Parathyroid adenoma (tissue), 2 donors: ENCODE measurements around the gene IRF4.

ENCODE experiments used
- H2AFZ ChIP-seq: fragments of 300-600 bp; sonication (generic); one replicate; pipeline ENCODE4 v1.7.0; 2017; ENCODE audit warnings: antibody characterized with exemption, mild to moderate bottlenecking
- H3K27ac ChIP-seq: fragments of 300-600 bp; sonication (generic); one replicate; pipeline ENCODE4 v1.7.0; 2017
- H3K27me3 ChIP-seq: fragments of 300-600 bp; sonication (generic); one replicate; pipeline ENCODE4 v1.7.0; 2017; ENCODE audit warnings: low read length; ENCODE audit not compliant: control insufficient read depth, insufficient read depth
- H3K36me3 ChIP-seq: fragments of 300-600 bp; sonication (generic); one replicate; pipeline ENCODE4 v1.7.0; 2017; ENCODE audit warnings: low read length; ENCODE audit not compliant: control insufficient read depth, insufficient read depth
- H3K4me1 ChIP-seq: fragments of 300-600 bp; sonication (generic); one replicate; pipeline ENCODE4 v1.7.0; 2017; ENCODE audit warnings: control low read depth
- H3K4me2 ChIP-seq: fragments of 300-600 bp; sonication (generic); one replicate; pipeline ENCODE4 v1.7.0; 2017; ENCODE audit warnings: low read length
- H3K4me3 ChIP-seq: fragments of 300-600 bp; sonication (generic); one replicate; pipeline ENCODE4 v1.7.0; 2017; ENCODE audit warnings: low read depth, low read length
- H3K79me2 ChIP-seq: fragments of 300-600 bp; sonication (generic); one replicate; pipeline ENCODE4 v1.7.0; 2017; ENCODE audit warnings: control low read depth
- H3K9ac ChIP-seq: fragments of 300-600 bp; sonication (generic); one replicate; pipeline ENCODE4 v1.7.0; 2017; ENCODE audit warnings: mild to moderate bottlenecking
- H3K9me3 ChIP-seq: fragments of 300-600 bp; sonication (generic); one replicate; pipeline ENCODE4 v1.7.0; 2017; ENCODE audit warnings: low read length; ENCODE audit not compliant: control insufficient read depth
- TF ChIP-seq, protein P1 (sequence below): fragments of 300-600 bp; sonication (generic); IDR thresholded peaks from one replicate; pipeline ENCODE4 v1.7.0; 2017; ENCODE audit warnings: antibody characterized with exemption, mild to moderate bottlenecking
- donor health status: primary hyperparathyroidism.

Gene IRF4

DNA sequence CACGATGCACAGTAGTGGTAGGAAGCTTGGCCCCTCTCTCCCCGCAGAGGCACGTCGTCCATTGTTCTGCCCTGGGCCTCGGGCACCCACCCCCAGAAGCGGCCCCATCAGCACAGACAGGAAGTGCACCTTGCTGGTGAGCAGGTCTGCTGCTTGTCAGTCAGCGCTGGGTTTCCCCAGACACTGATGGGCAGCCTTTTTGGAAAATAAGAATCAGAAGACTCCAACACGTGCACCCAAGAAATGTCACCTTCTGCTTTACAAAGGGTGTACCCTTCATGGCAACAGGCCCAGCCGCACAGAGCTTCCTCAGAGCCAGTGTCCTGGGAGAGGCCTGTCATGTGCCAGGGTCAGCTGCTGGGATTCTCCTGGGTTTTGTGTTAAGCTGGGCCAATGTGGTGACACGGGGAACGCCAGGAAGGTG lies 34.7 kb upstream of the IRF4 start:
- Histone ChIP-seq H3K36me3 (no peaks in the 10 kb centered on the region), H3K9ac (no peak overlapping the region), H2AFZ (no peak overlapping the region), H3K4me3 (no peak overlapping the region), H3K9me3 (no peaks in the 10 kb centered on the region), H3K27me3 (no peaks in the 10 kb centered on the region), H3K4me1 (no peaks in the 10 kb centered on the region), H3K27ac (no peak overlapping the region), H3K4me2 (no peak overlapping the region), H3K79me2 (no peaks in the 10 kb centered on the region)
- TF ChIP-seq, protein P1, sequence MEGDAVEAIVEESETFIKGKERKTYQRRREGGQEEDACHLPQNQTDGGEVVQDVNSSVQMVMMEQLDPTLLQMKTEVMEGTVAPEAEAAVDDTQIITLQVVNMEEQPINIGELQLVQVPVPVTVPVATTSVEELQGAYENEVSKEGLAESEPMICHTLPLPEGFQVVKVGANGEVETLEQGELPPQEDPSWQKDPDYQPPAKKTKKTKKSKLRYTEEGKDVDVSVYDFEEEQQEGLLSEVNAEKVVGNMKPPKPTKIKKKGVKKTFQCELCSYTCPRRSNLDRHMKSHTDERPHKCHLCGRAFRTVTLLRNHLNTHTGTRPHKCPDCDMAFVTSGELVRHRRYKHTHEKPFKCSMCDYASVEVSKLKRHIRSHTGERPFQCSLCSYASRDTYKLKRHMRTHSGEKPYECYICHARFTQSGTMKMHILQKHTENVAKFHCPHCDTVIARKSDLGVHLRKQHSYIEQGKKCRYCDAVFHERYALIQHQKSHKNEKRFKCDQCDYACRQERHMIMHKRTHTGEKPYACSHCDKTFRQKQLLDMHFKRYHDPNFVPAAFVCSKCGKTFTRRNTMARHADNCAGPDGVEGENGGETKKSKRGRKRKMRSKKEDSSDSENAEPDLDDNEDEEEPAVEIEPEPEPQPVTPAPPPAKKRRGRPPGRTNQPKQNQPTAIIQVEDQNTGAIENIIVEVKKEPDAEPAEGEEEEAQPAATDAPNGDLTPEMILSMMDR, result no peak

DNA sequence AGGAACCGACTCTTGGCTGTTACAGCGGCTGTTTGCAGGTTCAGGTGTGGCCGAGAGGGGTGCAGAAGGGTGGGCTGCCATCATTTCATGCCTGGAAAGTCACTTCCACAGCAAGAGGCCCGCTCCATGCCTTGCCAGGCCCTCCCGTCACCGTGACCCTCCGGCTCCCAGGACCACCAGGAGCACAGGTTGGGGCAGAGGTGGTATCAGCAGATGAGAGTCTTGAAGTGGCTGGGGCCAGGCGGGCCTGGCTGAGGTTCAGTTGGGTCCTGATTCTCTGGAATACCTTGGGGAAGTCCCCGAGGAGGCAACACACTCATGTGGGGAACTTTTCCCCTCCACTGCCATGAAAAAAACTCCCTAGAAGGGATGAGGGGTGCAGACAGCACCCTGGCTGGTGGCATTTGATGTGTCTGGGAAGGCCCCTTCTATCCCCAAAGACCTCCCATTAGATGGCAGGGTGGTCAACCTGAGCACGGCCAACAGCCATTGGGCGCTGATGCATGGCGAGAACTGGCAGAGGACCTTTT lies 34.2 kb upstream of the IRF4 start:
- Histone ChIP-seq H3K27ac (no peak overlapping the region), H2AFZ (no peak overlapping the region), H3K79me2 (no peaks in the 10 kb centered on the region), H3K4me3 (no peak overlapping the region), H3K27me3 (no peaks in the 10 kb centered on the region), H3K9ac (no peak overlapping the region), H3K4me2 (no peak overlapping the region), H3K4me1 (no peaks in the 10 kb centered on the region), H3K36me3 (no peaks in the 10 kb centered on the region), H3K9me3 (no peaks in the 10 kb centered on the region)
- TF ChIP-seq, protein P1, result no peak

DNA sequence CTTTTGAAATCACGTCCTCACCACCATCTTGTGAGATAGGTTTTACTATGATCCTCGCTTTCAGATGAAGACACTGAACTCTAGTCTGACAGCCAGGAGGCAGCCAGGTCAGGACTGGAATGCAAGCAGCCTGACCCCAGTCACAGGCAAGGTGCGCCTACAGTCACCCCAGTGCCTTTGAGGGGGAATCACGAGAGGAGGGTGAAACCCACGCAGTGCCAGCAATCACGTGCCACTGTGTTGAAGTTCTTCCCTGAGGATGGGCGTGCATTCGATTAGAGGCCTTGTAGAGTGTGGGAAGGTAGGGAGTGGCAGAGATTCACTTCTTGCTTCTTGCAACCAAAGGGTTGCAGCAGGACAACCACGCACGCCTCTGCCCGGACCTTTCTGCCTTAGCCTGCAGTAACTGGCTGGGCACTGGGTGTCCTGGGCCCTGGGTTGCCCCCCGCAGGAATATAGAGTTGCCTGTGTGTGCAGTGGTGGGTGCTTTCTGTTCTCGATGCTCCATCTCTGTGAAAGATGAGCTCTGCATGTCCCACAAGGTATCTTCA lies 33.7 kb upstream of the IRF4 start:
- Histone ChIP-seq H3K9me3 (no peaks in the 10 kb centered on the region), H3K79me2 (no peaks in the 10 kb centered on the region), H2AFZ (no peak overlapping the region), H3K9ac (no peak overlapping the region), H3K27ac (no peak overlapping the region), H3K4me2 (no peak overlapping the region), H3K4me1 (no peaks in the 10 kb centered on the region), H3K36me3 (no peaks in the 10 kb centered on the region), H3K4me3 (no peak overlapping the region), H3K27me3 (no peaks in the 10 kb centered on the region)
- TF ChIP-seq, protein P1, result no peak

DNA sequence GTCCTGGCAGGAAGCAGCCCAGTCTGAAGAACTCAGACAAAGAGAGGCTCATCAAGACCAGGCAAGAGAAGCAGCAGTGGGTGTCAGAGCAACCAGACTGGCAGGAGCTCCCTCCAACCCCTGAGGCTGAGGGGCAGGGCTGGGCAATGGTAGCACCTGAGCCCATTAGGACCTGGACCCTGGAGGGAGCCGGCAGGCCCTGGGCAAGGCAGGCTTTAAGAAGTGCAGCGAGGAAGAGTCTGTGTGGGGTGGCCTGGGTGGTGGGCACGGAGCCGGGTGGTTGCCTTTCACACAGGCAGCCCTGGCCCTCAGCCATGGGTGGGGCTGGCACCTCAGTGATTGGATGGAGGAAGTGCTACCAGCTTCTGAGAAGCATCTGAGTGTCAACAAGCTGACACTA lies 33.1 kb upstream of the IRF4 start:
- Histone ChIP-seq H3K36me3 (no peaks in the 10 kb centered on the region), H3K27ac (no peak overlapping the region)
- TF ChIP-seq, protein P1, result no peak

DNA sequence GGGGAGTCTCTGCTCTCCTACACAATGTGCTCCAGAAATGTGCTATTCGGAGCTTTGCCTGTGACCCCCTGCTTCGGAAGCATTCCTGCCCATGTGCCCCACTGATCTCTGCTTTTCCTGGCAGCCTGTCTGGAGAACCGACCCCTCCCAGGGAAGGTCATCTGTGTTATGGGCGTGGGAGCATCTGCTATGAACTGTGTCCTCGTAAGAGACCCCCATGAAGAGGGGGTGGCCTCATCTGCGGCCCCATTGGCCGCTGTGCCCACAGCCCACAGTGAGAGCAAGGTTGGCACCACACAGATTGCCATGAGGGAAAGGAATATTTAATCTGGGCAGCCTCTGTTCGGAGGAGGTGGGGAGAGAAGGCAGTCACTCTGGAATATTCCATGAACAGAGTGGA lies 32.7 kb upstream of the IRF4 start:
- H3K4me1 ChIP-seq, result no peaks in the 10 kb centered on the region
- H3K36me3 ChIP-seq, result no peaks in the 10 kb centered on the region
- TF ChIP-seq, protein P1, result no peak
- no peak overlapping the region for H2AFZ ChIP-seq
- no peaks in the 10 kb centered on the region for H3K27me3 ChIP-seq
- H3K9me3 ChIP-seq, result no peaks in the 10 kb centered on the region
- no peak overlapping the region for H3K27ac ChIP-seq
- no peak overlapping the region for H3K4me2 ChIP-seq
- H3K4me3 ChIP-seq, result no peak overlapping the region
- H3K79me2 ChIP-seq, result no peaks in the 10 kb centered on the region
- H3K9ac ChIP-seq, result no peak overlapping the region

More for the DNA sequence above, 33.1 kb upstream of the IRF4 start:
- Histone ChIP-seq H3K9me3 (no peaks in the 10 kb centered on the region), H3K4me3 (no peak overlapping the region), H3K4me1 (no peaks in the 10 kb centered on the region), H3K4me2 (no peak overlapping the region), H3K79me2 (no peaks in the 10 kb centered on the region), H2AFZ (no peak overlapping the region), H3K27me3 (no peaks in the 10 kb centered on the region), H3K9ac (no peak overlapping the region)
